HG02763 (cell line): ENCODE data around the gene CA10.

ENCODE experiments used
- ATAC-seq: cut with Tn5 transposase; IDR thresholded peaks from one replicate; pipeline ENCODE4 v1.9.1; 2021; ENCODE audit warnings: mild to moderate bottlenecking, moderate library complexity; ENCODE audit not compliant: unreplicated experiment

CA10 gene

DNA sequence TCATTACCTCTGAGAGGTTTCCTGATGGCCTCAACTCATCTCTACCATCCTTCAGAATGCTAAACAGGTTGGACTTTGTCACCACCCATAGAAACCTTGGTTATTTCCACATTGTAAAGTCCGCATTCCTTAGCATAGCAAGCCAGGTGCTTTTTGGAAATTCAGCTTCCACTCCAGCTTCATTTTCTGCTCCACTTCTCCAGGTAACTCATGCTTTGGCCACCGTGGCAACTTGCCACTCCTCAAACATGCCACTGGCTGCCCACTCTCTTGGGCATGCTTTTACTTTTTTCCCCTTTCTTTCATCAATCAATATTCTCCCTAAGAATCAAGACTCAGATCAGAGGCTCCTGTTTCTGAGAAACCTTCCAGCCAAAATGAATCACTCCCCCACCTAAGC lies 203.3 kb downstream of the CA10 start:
- ATAC-seq: no peak

DNA sequence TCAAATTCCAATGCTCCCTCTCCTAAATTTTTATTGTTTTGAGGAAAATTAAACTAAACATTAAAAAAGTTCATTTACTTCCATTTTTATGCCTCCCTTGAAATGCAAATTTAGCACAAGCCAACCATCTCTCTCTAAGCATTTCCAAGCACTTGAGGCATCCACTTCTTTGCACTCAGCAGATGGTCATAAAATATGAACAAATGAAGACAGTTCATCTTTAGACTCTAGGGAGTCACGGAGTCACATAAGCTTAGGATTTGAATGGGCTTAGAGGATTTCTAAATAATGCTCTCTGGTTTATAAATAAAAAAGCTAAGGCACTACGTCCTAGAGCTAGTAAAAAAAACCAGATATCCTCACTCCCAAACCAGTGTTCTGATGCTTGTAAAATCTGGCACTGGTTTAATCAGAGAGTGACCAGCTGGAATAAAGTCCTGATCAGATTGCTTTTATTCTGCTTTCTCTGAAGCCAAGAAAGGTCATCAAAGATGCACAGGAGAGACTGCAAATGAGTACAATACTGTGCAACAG lies 204.2 kb downstream of the CA10 start:
- no peak for ATAC-seq

DNA sequence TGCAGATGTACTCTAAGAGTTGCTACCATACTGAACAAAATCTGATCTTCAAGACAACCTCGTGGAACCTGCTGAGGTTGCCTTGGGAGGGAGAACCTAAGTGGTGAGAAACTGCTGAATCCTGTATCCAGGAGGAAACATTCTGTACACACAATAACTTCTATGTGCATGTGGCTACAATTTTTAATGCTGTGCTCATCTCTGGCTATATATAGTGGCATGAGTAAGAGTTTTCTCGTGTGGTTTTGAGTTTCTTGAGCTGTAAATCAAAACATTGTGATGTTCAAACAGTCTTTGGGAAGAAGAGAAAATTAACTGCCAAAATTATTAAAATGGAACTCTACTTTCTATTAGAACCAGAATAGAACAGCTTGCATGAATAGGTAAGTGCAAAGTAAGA lies 206.8 kb downstream of the CA10 start:
- ATAC-seq: no peak

DNA sequence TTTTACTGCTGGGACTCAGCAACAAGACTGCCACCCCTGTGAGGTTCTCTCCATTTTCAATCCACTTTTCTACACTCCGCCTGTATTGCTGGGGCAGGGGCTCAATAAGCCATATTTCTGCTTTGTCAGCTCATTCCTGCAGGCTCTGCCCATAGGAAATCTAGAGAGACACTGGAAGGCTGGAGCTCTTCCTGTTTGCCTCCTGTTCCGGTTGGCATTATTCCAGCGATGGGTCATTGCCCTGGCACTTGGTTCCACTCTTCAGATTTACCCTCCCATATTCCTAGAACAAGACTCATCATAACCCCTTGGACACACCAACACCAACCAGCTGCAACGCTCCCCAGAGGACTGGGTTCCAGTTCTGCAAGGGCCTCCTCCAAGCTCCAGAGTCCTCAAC lies 210.4 kb downstream of the CA10 start:
- no peak for ATAC-seq

DNA sequence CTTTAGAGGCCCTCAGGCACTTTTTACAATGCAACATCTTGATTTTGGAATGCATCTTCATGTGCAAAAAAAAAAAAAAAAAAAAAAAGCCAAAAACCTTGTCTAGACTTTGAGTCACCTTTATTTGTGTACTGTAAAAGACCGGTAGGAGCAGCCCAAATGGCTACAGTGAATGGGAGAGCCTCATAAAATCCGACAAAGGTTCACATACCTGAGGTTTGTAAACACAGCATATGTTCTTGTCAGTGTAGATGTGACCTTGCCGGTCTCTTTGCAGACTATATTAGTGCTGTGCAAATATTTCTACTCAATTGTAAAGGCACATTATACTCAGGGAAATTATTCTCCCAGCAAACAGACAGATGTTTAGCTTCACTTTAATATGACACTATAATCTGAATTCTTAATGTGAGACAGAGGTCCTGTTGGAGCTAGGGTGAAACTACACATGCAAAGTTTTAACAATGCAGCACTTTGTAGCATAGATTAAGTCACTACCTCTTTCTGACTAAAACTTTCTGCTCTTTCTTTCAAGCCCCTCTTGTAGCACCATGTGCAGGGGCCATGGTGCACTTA lies 211.3 kb downstream of the CA10 start:
- ATAC-seq: no peak

DNA sequence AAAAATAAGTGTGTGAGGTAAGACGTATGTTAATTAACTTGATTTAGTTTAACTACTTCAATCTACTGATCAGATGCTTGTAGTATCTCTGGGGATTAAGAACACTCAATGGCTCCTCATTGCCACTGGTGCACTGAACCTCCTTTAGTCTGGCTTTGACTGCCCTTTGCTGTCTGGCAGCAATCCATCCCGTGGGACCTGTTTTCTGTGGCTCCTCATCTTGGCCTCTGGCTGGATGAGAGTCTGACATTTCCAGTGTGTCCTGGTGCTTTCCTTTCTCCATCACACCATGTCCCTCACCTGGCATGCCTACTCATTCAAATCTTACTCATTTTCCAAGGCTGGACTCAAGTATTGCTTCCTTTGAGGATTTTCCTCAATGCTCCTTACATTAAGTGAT lies 212.2 kb downstream of the CA10 start:
- ATAC-seq: no peak

DNA sequence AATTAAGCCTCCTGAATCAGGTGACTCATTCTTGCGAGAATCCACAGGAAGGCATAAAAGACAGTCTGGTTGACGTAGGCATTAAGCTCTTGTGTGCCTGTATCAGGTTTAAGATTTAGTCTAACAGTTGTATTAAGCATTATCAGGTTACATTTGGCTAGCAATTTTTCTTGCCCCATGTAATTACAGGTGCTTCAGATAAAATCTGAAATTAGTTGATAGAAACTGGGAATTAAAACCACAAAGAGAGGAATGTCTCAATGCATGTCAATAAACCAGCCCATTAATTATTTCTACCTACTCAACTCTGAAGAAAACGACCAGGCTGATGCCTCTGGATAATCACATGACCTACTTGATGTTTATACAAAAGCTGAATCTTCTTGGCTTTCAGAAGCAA lies 217.2 kb downstream of the CA10 start:
- no peak for ATAC-seq

DNA sequence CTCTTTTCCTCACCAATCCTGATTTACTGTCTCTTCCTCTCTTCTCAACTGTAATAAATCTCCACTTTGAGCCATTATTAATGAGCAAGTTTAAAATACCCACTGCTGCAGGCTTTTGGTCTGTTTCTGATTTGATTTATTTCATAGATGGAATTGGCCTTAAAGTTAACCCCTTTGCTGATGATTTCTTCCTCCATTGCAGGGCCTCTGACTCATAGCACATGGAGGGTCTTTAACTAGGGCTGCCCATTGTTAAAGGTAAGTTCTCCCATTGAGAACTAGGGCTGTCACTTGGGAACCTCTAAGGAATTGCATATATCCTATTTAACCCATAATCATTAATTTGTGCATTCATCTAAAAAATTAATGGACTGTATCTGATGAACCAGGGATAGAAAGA lies 221.2 kb downstream of the CA10 start:
- no peak for ATAC-seq

DNA sequence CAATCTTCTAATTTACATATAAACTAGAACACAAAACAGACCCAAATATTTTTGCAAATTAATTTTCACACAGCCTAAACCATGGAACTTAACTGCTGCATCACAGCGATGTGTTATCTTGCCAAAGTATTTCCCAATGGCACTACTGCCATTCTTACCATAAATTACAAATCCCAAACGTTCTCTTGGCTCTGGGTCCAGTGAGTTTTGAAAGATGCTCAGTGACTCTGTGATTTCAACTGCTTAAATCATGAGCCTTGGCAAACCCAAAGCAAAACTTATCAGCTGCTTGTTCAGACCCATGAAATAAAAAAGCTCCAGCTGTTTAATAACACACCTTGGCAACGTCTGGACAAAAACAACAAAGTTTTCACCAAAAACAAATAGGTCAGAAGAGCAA lies 223.0 kb downstream of the CA10 start:
- ATAC-seq: no peak

DNA sequence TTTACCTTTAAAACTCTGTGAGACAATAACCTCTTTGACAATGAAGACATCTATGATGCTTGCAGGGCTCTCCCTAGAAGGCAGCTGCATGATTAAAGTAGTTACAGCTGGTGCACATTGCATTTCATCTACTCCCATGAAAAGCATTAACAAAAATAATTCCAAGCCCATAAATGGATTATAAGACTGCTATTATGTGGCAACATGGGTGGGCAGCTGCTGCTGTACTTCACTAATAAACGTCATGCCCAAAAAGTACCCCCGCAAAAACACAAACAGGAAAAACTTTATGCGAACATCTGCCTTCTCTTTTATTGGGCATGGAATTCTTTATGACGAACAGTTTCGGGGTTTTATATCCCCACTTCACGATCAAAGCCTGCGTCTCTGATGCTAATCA lies 224.9 kb downstream of the CA10 start:
- ATAC-seq: no peak

DNA sequence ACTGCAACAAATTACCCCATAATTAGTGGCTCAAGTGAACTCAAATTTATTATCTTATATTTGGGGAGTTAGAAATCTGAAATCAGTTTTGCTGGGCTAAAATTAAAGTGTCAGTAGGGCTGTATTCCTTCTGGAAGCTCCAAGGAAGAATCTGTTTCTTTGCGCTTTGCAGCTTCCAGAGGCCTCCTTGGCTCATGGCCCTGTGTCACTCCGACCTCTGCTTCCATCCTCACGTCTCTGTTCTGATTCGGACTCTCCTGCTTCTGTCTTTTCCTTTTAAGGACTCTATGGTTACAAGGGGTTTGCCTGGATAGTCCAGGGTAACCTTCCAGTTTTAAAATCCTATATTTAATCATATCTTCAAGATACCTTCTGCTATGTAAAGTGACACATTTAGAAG lies 232.1 kb downstream of the CA10 start:
- no peak for ATAC-seq

DNA sequence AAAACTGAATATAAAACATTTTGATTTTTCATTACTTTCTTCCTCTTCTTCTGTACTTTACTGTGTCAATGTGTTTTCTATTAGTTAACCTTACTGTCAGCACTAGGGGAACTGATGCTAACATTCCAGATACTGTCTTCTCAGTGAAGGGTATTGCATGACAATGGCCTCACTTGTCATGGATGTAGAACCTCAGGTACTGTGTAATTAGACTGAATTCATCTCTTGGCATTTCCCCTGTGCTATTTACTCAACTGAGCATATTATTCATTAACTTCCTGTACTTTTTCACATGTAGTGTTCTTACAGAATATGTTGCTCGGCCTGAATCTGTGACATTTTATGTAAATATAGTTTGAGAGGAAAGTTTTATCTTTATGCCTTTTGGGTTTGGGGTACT lies 237.0 kb downstream of the CA10 start:
- no peak for ATAC-seq

DNA sequence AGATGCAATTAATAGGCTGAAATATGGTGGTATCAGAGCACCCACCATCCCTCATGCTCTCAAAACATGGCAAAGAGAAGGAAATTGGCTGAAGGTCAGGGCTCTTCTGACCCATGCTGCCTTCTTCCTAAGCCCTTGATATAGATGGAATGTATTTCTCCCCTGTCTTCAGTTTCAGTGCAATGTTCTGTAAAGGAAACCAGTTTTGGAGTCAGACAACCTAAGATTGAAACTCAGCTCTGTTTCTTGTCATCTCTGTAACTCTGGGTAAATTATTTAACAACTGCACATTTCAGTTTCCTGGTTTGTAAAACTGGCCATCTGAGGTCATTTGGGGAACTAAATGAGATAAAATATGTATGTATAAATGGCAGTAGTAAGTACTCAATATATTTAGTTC lies 243.9 kb downstream of the CA10 start:
- peak; percentile 75 for ATAC-seq

DNA sequence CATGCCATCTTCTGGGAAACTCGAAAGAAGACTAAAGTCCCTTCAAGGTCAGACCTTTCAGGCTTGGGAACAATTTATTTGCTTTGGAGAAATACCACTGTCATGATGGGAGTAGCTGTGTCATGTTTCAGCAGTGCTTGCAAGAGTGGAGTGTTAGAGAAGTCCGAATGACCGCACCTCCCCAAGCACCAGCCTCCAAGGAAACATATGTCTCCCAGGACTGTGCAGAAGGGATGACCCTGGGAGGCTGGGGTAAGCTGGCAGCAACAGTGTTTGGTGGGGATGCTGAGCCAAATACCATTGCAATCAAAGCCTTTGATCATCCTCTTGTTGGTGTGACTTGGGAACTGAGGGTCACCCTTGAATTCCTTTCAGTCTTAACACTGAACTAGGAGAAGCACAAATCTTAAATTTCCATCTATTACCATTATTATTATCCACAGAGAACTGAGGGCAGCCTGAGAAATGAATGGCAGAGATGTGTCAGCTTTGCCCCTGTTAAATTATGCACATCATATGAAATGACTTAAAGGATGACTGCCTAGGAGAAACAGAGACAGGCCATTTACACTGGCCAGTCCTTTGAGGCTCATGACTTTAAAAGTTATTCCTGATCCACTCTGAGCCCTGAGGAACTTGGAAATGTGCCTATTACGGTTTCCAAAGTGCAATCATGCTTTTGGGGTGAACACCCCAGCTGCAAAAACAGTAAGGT lies 244.9 kb downstream of the CA10 start:
- ATAC-seq: no peak

DNA sequence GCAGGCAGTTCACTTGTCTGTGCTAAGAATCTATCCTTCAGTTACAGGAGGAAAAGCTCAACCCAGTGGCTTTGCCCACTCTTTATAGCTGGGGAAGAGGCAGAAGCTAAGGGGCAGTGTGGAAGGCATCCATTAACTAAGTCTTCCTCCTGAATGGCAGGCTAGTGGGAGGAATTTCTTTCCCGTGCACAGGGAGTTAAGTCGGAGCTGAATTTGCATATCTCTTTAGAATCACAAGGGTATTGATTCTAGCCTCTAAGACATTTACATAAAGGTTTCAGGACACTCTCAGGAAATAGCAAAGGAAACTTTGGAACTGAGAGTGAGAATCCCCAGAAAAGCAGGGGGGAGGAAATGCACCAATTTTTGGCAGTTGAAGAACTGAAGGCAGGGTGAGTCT lies 245.6 kb downstream of the CA10 start:
- ATAC-seq: no peak

DNA sequence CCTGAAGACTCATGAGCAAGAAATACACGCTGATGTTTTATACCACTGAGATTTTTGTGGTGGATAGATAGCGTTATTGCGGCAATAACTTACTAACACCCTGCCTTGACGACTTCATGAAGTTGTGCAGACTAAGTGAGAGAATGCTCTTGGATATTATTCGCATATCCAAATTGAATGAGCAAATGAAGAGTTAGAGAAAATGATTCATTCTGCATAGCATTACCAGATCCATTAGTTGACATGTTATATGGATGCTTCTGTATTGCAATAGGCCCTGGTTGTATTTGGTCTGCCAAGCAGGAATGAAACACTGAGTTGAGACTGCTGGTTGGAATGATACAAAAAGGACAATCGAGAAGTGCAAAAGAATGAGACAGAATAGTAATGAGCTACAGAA lies 247.3 kb downstream of the CA10 start:
- no peak for ATAC-seq

DNA sequence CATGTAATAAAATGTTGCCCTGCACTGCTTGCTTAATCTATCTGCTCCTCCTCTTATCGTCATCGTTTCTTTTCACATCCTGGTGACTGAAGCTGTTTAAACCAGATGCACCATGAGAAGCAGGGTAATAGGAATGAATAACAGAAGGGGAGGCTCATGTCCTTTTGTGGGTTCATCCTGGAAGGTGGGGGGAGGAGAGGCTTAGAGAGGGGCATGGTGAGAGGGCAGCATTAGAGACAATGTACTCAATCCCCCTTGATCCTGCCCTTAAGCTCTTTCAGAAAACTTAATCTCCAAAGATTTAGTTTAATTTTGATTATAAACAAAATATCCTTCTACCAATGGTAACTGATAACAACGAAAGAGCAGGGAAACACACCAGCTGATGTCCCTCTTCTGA lies 248.5 kb downstream of the CA10 start:
- ATAC-seq: no peak

DNA sequence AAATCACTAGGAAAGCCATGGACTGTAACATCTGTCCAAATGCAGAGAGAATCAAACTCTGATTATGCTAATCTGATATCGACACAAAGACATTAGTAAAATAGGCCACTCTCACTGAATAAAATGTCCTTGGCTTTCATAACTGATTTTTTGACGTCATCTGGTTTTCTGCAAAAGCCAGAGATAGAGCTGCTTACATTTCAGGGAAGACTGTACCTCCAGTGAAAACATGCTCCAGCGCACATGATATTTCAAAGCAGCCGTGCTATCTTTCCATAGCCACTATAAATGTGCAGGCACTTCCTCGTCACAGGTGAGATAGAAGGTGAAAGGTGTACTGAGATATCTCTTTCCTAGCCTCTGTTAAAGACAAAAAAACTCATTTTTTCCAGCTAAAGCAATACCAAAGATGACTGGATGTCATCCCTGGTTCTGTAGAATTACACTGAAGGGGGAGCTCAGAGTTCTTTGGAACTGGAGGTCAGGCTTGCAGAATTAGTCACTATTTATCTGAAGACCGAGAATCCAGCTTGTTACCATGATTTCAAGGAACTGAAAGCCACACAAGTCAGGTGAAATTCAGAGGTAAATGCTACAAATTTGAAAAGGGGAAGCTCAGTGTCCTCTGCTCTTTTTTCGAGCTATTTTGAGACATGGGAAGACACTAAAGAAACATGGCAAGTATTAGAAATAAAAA lies 249.5 kb downstream of the CA10 start:
- ATAC-seq: no peak

DNA sequence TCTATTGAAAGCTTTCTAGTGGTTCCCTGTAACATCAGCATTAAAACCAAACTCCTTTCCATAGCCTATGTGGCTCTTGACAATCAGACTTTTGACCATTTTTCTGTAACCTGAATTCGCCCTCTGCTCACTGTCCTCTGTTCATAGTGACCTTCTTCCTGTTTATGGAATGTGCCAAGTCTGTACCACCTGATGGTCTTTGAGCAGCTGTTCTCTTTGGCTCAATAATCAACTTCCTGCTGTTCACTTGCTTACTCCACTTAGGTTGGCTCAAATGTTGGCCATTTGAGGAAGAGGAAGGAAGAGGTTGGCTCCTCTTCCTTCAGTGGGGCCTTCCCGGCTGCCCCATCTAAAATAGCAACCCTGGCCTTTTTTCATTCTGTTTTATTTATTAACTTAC lies 251.5 kb downstream of the CA10 start:
- ATAC-seq: no peak

DNA sequence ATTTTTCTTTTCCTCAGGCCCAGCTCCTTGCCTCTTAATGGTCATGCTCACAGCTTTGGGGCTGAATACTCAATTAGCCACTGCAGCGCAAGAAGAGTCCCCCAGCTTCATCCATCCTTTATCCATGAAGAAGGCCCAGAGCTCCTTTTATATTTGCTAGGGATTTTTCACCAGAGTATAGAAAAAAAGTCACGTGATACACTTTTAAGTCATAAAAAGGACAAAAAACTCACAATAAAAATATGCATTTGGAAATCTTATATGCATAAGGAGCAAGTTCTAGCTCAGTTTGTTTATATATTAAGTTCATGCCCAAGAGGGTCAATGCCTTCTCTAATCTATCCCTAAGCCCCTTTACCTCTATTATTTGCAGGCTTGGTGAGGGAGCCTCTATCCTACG lies 254.1 kb downstream of the CA10 start:
- ATAC-seq: no peak

DNA sequence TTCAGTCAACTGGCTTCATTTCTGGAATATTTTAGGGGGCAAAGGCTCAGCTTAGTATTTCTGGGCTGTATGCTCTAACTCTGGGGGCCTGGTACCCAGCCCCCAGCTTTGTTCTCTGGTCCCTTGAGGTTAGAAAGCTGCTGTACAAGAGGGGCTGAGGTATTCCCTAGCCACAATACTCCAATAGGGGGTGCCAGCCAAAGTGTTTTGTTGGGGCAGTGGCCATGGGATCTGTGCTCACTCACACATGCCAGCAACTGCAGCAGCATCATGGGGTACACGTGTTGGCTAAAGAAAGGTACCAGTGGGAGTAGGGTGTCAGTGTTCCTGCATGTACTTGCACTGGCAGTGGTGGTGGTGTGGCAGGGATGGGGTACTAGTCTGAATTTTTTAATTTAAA lies 257.3 kb downstream of the CA10 start:
- ATAC-seq: no peak

DNA sequence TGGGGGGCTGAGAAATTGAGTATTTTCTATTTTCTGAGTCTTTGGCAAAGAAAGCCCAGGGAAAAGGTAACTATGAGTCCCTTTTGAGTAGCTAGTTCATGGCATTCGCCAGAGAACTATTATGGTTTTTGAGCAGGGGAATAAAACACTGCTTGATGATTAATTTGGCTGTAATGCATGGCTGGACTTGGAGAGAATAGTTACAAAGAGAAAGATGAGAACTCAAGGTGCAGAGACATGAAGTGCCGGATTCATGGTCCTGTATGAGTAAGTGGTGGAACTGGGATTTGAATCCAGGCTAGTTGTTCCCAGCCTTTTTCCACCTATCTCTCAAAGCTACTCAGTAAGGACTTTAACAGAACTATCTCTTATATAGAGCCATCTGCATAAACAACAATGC lies 266.6 kb downstream of the CA10 start:
- ATAC-seq: no peak
